K562 (cell line): ENCODE results near the gene MLLT1. TPM values are rescaled to one million over a fixed set of nuclear protein-coding genes. Genes with fewer than 3 reads are reported as not detected.
A peak's percentile ranks its signal among the peaks of the same experiment; 100 is the strongest.

Source experiments
- CBFA2T2 ChIP-seq: fragments of 450-650 bp; conservative IDR thresholded peaks from 2 replicates; pipeline ENCODE4 v1.6.1; 2017; ENCODE audit warnings: mild to moderate bottlenecking
- CCAR2 ChIP-seq: fragments of 200-400 bp; formaldehyde crosslinking; IDR thresholded peaks from 2 replicates; pipeline ENCODE4 v1.6.1; 2017; ENCODE audit warnings: mild to moderate bottlenecking, low read depth, low read length
- EP300 ChIP-seq: IDR thresholded peaks from 2 replicates; pipeline ENCODE4 v1.6.1; 2012; ENCODE audit warnings: low read length, improper control_type of control experiment
- ETV1 ChIP-seq: fragments of 450-650 bp; conservative IDR thresholded peaks from 2 replicates; pipeline ENCODE4 v1.6.1; 2016; ENCODE audit warnings: missing genetic modification characterization, control low read depth, low read depth, missing compliant biosample characterization
- ETV6 ChIP-seq, 3 experiments: fragments of 150-350 bp in 1 of 3; sonication (generic) in 1 of 3; formaldehyde crosslinking in 1 of 3; IDR thresholded peaks; 2 replicates each; pipeline versions ENCODE4 v1.6.1 to v1.8.0; 2014 to 2022; ENCODE audit warnings: borderline replicate concordance in 2 of 3, low read depth in 2 of 3, antibody characterized with exemption in 1 of 3, low read length in 1 of 3, mild to moderate bottlenecking in 1 of 3, missing genetic modification reagents in 1 of 3
- EWSR1 ChIP-seq: fragments of 450-650 bp; IDR thresholded peaks from 2 replicates; pipeline ENCODE4 v1.6.1; 2018; ENCODE audit warnings: borderline replicate concordance, mild to moderate bottlenecking, low read depth, moderate library complexity; ENCODE audit not compliant: partially characterized antibody
- FOXM1 ChIP-seq, 2 experiments: fragments of 450-650 bp in 1 of 2; sonication (generic) in 1 of 2; formaldehyde crosslinking in 1 of 2; IDR thresholded peaks; 2 replicates each; pipeline versions ENCODE4 v1.6.1 to v1.9.0; 2017 to 2022; ENCODE audit warnings: low read depth in 2 of 2, mild to moderate bottlenecking in 2 of 2, missing genetic modification reagents in 1 of 2, moderate library complexity in 1 of 2
- HDGF ChIP-seq: fragments of 450-650 bp; IDR thresholded peaks from 2 replicates; pipeline ENCODE4 v1.6.1; 2016
- HNRNPH1 ChIP-seq: fragments of 200-400 bp; formaldehyde crosslinking; optimal IDR thresholded peaks from 2 replicates; pipeline ENCODE3; 2017; ENCODE audit warnings: low read depth, mild to moderate bottlenecking, low read length, moderate library complexity
- MIER1 ChIP-seq: fragments of 450-650 bp; IDR thresholded peaks from 2 replicates; pipeline ENCODE4 v1.6.1; 2016; ENCODE audit warnings: antibody characterized with exemption, mild to moderate bottlenecking, low read depth
- NEUROD1 ChIP-seq: fragments of 150-350 bp; IDR thresholded peaks from 2 replicates; pipeline ENCODE4 v1.6.1; 2014; ENCODE audit warnings: borderline replicate concordance, low read length, low read depth; ENCODE audit not compliant: partially characterized antibody
- NRF1 ChIP-seq, 2 experiments: fragments of 450-650 bp; IDR thresholded peaks in 1 of 2; conservative IDR thresholded peaks in 1 of 2; 2 replicates each; pipeline ENCODE4 v1.6.1; 2014; ENCODE audit warnings: mild to moderate bottlenecking in 2 of 2
- RBBP5 ChIP-seq: fragments of 200-600 bp; sonication (generic); IDR thresholded peaks from 2 replicates; pipeline ENCODE4 v1.6.1; 2012; ENCODE audit warnings: borderline replicate concordance, mild to moderate bottlenecking, low read length, control low read depth, inconsistent platforms; ENCODE audit not compliant: insufficient read depth, poor library complexity, severe bottlenecking
- RNF2 ChIP-seq: sonication (generic); IDR thresholded peaks from 2 replicates; pipeline ENCODE4 v1.6.1; 2016
- ZNF77 ChIP-seq: fragments of 250-450 bp; sonication (Bioruptor Pico); IDR thresholded peaks from 2 replicates; pipeline ENCODE4 v1.5.0; 2020
- polyA plus RNA-seq, 8 experiments: library from polyadenylated mRNA; depleted of rRNA in 4 of 8; stranded (reverse) in 5 of 8; unstranded in 3 of 8; fragments of >200 nt; fragmentation: Nextera tagmentation in 2 of 8; fragmentation: Illumina TruSeq in 1 of 8; extraction: Ambion mirVana in 2 of 8; extraction: Trizol in 1 of 8; gene quantifications; 2 replicates each; pipeline versions ENCODE4 v1.2.1 to v1.2.3, GENCODE V29; 2011 to 2014; ENCODE audit warnings: inconsistent platforms in 1 of 8, missing spikeins in 1 of 8
- total RNA-seq, 7 experiments: library from RNA; depleted of rRNA in 6 of 7; stranded (reverse); fragments of >200 nt in 6 of 7; fragmentation: Illumina TruSeq in 2 of 7; extraction: Trizol in 2 of 7; gene quantifications; 2 replicates each; pipeline versions ENCODE4 v1.2.1 to v1.2.3, GENCODE V29; 2011 to 2021; ENCODE audit warnings: low replicate concordance in 1 of 7
- TF ChIP-seq, protein P1 (sequence below): IDR thresholded peaks from 3 replicates; pipeline ENCODE4 v1.6.1; 2011; ENCODE audit warnings: borderline replicate concordance, mild to moderate bottlenecking, moderate library complexity; ENCODE audit not compliant: insufficient read length; ENCODE audit errors: extremely low read depth
- TF ChIP-seq, protein P2 (sequence below), 3 experiments: fragments of 200-800 bp in 1 of 3; sonication (Bioruptor generic) in 1 of 3; sonication (generic) in 1 of 3; formaldehyde crosslinking in 1 of 3; IDR thresholded peaks; 2 replicates each; pipeline versions ENCODE4 v1.6.1 to v1.8.0; 2016 to 2022; ENCODE audit warnings: mild to moderate bottlenecking in 2 of 3, missing compliant biosample characterization in 2 of 3, missing genetic modification characterization in 2 of 3, missing genetic modification reagents in 1 of 3
- TF ChIP-seq, protein P3 (sequence below): sonication (generic); formaldehyde crosslinking; IDR thresholded peaks from 2 replicates; pipeline ENCODE4 v1.8.0; 2022; ENCODE audit warnings: missing genetic modification reagents, mild to moderate bottlenecking, borderline replicate concordance

MLLT1 gene
- total and polyA plus RNA-seq, 9 of the 15 experiments (the other 6 are each of a cell fraction or from before 2014, with no cell fraction given) = 0.23 to 63.5 (median 15.4) TPM

DNA sequence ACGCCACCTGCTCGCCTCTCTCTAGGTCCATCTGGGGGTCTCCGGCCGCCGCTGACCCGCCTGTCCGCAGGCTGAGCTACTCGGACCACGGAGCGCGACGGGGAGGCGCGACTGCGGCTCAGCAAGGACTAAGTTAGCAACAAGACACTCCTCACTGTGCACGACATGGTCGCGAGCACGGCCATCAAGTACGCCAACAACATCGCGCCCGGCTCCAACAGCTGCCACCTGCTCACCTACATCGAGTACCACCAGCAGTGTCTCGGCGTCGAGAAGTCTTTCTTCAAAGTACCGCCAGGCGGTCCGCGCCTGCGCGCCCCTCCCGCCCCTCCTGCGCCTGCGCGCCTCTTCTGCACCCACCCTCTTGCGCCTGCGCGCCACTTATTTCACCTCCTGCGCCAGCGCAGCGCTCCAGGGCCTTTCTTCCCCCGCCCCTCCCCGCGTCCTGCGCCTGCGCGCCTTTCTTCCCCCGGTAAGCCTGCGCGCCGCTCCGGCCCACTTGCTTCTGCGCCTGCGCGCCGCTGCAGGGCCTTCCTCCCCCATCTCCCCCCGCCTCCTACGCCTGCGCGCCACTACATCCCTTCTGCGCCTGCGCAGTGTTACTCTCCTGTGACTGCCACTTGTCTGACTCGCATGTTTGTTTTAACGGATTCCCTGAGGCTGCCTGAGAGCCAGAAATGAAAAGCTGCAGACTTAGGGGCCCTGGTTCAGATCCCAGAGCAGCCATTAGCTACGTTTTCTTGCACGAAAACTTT is 80.4 kb downstream of the MLLT1 start (continued):
- TF ChIP-seq, protein P1, sequence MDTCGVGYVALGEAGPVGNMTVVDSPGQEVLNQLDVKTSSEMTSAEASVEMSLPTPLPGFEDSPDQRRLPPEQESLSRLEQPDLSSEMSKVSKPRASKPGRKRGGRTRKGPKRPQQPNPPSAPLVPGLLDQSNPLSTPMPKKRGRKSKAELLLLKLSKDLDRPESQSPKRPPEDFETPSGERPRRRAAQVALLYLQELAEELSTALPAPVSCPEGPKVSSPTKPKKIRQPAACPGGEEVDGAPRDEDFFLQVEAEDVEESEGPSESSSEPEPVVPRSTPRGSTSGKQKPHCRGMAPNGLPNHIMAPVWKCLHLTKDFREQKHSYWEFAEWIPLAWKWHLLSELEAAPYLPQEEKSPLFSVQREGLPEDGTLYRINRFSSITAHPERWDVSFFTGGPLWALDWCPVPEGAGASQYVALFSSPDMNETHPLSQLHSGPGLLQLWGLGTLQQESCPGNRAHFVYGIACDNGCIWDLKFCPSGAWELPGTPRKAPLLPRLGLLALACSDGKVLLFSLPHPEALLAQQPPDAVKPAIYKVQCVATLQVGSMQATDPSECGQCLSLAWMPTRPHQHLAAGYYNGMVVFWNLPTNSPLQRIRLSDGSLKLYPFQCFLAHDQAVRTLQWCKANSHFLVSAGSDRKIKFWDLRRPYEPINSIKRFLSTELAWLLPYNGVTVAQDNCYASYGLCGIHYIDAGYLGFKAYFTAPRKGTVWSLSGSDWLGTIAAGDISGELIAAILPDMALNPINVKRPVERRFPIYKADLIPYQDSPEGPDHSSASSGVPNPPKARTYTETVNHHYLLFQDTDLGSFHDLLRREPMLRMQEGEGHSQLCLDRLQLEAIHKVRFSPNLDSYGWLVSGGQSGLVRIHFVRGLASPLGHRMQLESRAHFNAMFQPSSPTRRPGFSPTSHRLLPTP = no peak
- TF ChIP-seq RNF2 (no peak), RBBP5 (peak; percentile 59), ETV6 (IDR thresholded peaks at IDR 0.05; ENCODE audit: borderline replicate concordance in 1 of 2, low read depth in 2 of 2, low read length in 1 of 2) (no peak), ETV6 (CRISPR knock-in tag; IDR thresholded peaks at IDR 0.05; ENCODE audit: borderline replicate concordance) (no peak), FOXM1 (IDR thresholded peaks at IDR 0.05; ENCODE audit: low read depth) (no peak), FOXM1 (CRISPR knock-in tag; IDR thresholded peaks at IDR 0.05; ENCODE audit: low read depth) (peak; percentile 32; the same call in 1 of the 2 replicates), HNRNPH1 (no peak), CBFA2T2 (no peak), HDGF (no peak), EP300 (peak; percentile 34; the same call in 1 of the 2 replicates), EWSR1 (no peak), CCAR2 (no peak), NEUROD1 (no peak), ETV1 (no peak), MIER1 (no peak), NRF1 (conservative IDR thresholded peaks at IDR 0.05 in 1 of 2, IDR thresholded peaks at IDR 0.05 in 1 of 2) (peak; percentile 100), ZNF77 (CRISPR knock-in tag) (no peak)
- TF ChIP-seq, protein P2, sequence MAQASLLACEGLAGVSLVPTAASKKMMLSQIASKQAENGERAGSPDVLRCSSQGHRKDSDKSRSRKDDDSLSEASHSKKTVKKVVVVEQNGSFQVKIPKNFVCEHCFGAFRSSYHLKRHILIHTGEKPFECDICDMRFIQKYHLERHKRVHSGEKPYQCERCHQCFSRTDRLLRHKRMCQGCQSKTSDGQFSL (CRISPR knock-in tag; IDR thresholded peaks at IDR 0.05) = peak; percentile 42; the same call in 1 of the 2 replicates
- TF ChIP-seq, protein P2 (tag; IDR thresholded peaks at IDR 0.05) = no peak
- TF ChIP-seq, protein P3, sequence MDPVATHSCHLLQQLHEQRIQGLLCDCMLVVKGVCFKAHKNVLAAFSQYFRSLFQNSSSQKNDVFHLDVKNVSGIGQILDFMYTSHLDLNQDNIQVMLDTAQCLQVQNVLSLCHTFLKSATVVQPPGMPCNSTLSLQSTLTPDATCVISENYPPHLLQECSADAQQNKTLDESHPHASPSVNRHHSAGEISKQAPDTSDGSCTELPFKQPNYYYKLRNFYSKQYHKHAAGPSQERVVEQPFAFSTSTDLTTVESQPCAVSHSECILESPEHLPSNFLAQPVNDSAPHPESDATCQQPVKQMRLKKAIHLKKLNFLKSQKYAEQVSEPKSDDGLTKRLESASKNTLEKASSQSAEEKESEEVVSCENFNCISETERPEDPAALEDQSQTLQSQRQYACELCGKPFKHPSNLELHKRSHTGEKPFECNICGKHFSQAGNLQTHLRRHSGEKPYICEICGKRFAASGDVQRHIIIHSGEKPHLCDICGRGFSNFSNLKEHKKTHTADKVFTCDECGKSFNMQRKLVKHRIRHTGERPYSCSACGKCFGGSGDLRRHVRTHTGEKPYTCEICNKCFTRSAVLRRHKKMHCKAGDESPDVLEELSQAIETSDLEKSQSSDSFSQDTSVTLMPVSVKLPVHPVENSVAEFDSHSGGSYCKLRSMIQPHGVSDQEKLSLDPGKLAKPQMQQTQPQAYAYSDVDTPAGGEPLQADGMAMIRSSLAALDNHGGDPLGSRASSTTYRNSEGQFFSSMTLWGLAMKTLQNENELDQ (CRISPR knock-in tag) = no peak
